Heart left ventricle (tissue), 16 donors: Measurements from ENCODE around the gene ANKRD13B. TPM values are rescaled to one million over a fixed set of nuclear protein-coding genes. Genes with fewer than 3 reads are reported as not detected.

Experiments used
- ATAC-seq, 4 donors: fragments of 200-7000 bp; cut with Tn5 transposase; one replicate each; pipeline ENCODE4 v1.9.1; 2020 to 2022; ENCODE audit warnings: moderate library complexity in 4 of 4, mild to moderate bottlenecking in 3 of 4, moderate number of reproducible peaks in 1 of 4
- DNase-seq, 5 donors: peaks; one replicate each; pipeline ENCODE4 v3.0.0-alpha.2; 2020
- H3K27ac ChIP-seq, 12 donors: fragments of 200-600 bp; sonication (generic) in 4 of 12; one replicate each; pipeline versions ENCODE4 v1.5.0 to v1.8.0; 2016 to 2022; ENCODE audit warnings: mild to moderate bottlenecking in 2 of 12
- H3K27me3 ChIP-seq, 9 donors: fragments of 200-600 bp; sonication (generic) in 2 of 9; one replicate each; pipeline versions ENCODE4 v1.5.1 to v1.8.0; 2016 to 2022; ENCODE audit warnings: mild to moderate bottlenecking in 3 of 9
- H3K36me3 ChIP-seq, 9 donors: fragments of 200-600 bp; sonication (generic) in 2 of 9; one replicate each; pipeline versions ENCODE4 v1.5.0 to v1.8.0; 2018 to 2022; ENCODE audit warnings: mild to moderate bottlenecking in 2 of 9
- H3K4me1 ChIP-seq, 12 donors: fragments of 200-600 bp; sonication (generic) in 4 of 12; one replicate each; pipeline versions ENCODE4 v1.5.0 to v1.8.0; 2016 to 2022; ENCODE audit warnings: mild to moderate bottlenecking in 3 of 12
- H3K4me3 ChIP-seq, 12 donors: fragments of 200-600 bp; sonication (generic) in 4 of 12; one replicate each; pipeline versions ENCODE4 v1.5.0 to v1.8.0; 2017 to 2022; ENCODE audit warnings: mild to moderate bottlenecking in 9 of 12, moderate library complexity in 4 of 12
- H3K9me3 ChIP-seq, 12 donors: fragments of 200-600 bp; sonication (generic) in 4 of 12; one replicate each; pipeline versions ENCODE4 v1.5.0 to v1.8.0; 2016 to 2022; ENCODE audit warnings: mild to moderate bottlenecking in 1 of 12
- CTCF ChIP-seq, 12 donors: fragments of 200-600 bp; sonication (generic) in 4 of 12; IDR thresholded peaks; one replicate each; pipeline versions ENCODE4 v1.5.0 to v1.8.0; 2018 to 2022; ENCODE audit warnings: antibody characterized with exemption in 12 of 12, mild to moderate bottlenecking in 5 of 12
- POLR2A ChIP-seq, 2 donors: fragments of 450-650 bp; IDR thresholded peaks; one replicate each; pipeline ENCODE4 v1.6.1; 2017; ENCODE audit warnings: antibody characterized with exemption in 2 of 2, mild to moderate bottlenecking in 2 of 2, moderate library complexity in 2 of 2
- WGBS, 4 donors: extraction: QIAGEN DNeasy Blood & Tissue Kit in 2 of 4; methylation state at CpG; one replicate each; pipeline versions ENCODE4 v1.1.5 to v1.1.7; 2013 to 2018; 5-methylcytosine and 5-hydroxymethylcytosine counted together
- intact Hi-C, 10 donors: fragments of 100-400 bp; cut with DNase I; formaldehyde crosslinking; loops; one replicate each; pipeline versions ENCODE4 v1.11.1 to v1.14.2; 2022
- polyA plus RNA-seq, 2 donors: library from polyadenylated mRNA; stranded (reverse); fragments of 200-250 nt; gene quantifications; one replicate each; pipeline ENCODE4 v1.2.3, GENCODE V29; 2013
- total RNA-seq, 9 donors: library from RNA; depleted of rRNA in 2 of 9; stranded (reverse); fragments of >200 nt in 2 of 9; fragmentation: NEBNext Ultra II Directional in 3 of 9; extraction: Animal tissue kit (Norgen Biotek cat#: 25700) in 3 of 9; gene quantifications; one replicate each; pipeline versions ENCODE4 v1.1.0 to v1.2.4, GENCODE V29; 2016 to 2023
- donor health status: ischemic (EF 13 %, LVEDD 7.1; RV severe dilation, severe dysfunction).
- donor health status: healthy with polysubstance abuse.
- donor health status: DM: no; HTN: yes; CAD: no.
- donor health status: DM: no; HTN: no; CAD: no.
- donor health status: ischemic (EF 25% LVEDD 6.9; RV normal size, moderate dysfunction).
- donor health status: ischemic (EF 25% LVEDD 5.7; RV mildly dilated, moderate dysfunction).
- donor health status: healthy.
- donor health status: DM: yes; HTN: yes; CAD: no.
- donor health status: ischemic (EF 35%, LVEDD 5.7; RV mildly dilated, moderate dysfunction).
- donor health status: nonischemic (EF 11% LVEDD 7.7; RV severe dilation, severe dysfunction).
- donor health status: DM: yes; HTN: yes; CAD: no.
- donor health status: PGD.
- donor health status: ischemic (EF 29% LVEDD 5.4; RV normal size, mild dysfunction).
- donor health status: nonischemic (EF 23%, LVEDD 6.1; RV moderate dilation, normal function).

Gene ANKRD13B
- total and polyA plus RNA-seq, 11 donors = 4.1 to 12.7 (median 6.1) TPM

DNA sequence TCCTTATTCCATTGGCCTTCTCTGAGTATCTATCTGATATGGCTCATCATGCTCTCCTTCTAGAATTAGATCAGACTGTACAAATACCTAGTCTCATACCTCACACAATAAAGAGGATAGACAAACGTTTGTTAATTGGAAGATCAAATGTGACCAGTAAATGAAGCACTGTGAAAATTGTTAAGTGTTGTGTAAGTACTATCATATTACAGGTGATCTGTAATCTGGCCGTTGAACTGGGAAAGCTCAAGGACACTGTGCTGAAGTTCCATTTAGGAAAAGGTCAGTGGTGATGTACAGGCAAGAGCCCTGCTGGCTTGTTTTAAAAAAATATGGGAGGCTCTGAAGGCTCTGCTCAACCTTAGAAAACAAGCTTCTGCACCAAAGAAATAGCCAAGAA lies 68.3 kb downstream of the ANKRD13B start:
- intact Hi-C loops = no loop called here
- peaks cover 0 to 92% (median 50%) of the 10 kb centered on the region in 9 donors for H3K36me3 ChIP-seq
- no peak for TF ChIP-seq CTCF (IDR thresholded peaks at IDR 0.05)
- TF ChIP-seq POLR2A (IDR thresholded peaks at IDR 0.05) = no peak
- no peaks in the 10 kb centered on the region for H3K9me3 ChIP-seq
- DNase-seq (no peak), ATAC-seq (peak in 2 of 4 donors; percentile 48 to 54)
- peaks cover 0 to 44% (median 19%) of the 10 kb centered on the region in 12 donors for H3K4me1 ChIP-seq
- 44 to 51% (median 47%) methylated on average over 2 of the region's 2 CpGs for WGBS, 4 donors
- H3K27me3 ChIP-seq = no peaks in the 10 kb centered on the region
- no peak overlapping the region for H3K4me3 ChIP-seq
- peak overlapping the region in 5 of 12 donors; percentile 24 to 48 (median 32) for H3K27ac ChIP-seq

DNA sequence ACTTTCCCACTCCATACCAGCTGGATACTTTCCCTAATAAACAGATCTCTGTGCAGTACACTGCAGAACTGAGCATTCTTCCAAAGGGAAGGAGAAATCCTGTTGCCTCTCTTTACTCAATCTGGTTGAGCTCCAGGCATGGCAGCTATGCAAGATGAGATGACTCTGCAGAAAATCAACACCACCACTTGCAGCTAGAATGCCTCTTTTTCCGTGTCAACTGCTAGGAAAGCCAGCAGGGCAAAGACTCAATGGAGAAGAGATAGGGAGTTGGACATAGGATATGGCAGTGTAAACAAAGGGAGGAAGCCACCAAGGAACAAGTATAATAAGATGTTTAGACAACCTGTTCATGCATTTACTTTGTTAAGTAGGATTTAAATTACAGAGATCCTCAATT lies 70.2 kb downstream of the ANKRD13B start:
- Histone ChIP-seq H3K4me3 (no peak overlapping the region), H3K27me3 (no peaks in the 10 kb centered on the region), H3K36me3 (peaks cover 0 to 94% (median 55%) of the 10 kb centered on the region in 9 donors), H3K27ac (peak overlapping the region in 9 of 12 donors; percentile 15 to 62 (median 44)), H3K9me3 (no peaks in the 10 kb centered on the region), H3K4me1 (peaks cover 0 to 53% (median 24%) of the 10 kb centered on the region in 12 donors)
- TF ChIP-seq POLR2A (IDR thresholded peaks at IDR 0.05) (no peak), CTCF (IDR thresholded peaks at IDR 0.05) (no peak)
- intact Hi-C loops = no loop called here
- DNase-seq (peak in 1 of 5 donors; percentile 41), ATAC-seq (peak in 2 of 4 donors; percentile 23 to 41)
- WGBS, 4 donors = 10 to 30% (median 17%) methylated on average over 1 of the region's 1 CpG

Other genes with a start within 250 kb of the ANKRD13B start
- 10 to 100 TPM; 41.7 to 81.2 (median 62.9) TPM for gene TAOK1, start 202.8 kb upstream of the ANKRD13B start, total RNA-seq
- gene TAOK1, start 202.8 kb upstream of the ANKRD13B start, polyA plus RNA-seq = 10 to 100 TPM in 1 of 2 donors, 1 to 10 TPM in 1; 9.2 to 17.4 TPM
- 10 to 100 TPM in 2 of 9 donors, 1 to 10 TPM in 7; 5.3 to 13.1 (median 9.0) TPM for gene ABHD15, start 26.1 kb upstream of the ANKRD13B start, total RNA-seq
- 1 to 10 TPM; 4.0 to 8.2 TPM for gene ABHD15, start 26.1 kb upstream of the ANKRD13B start, polyA plus RNA-seq
- gene TP53I13, start 24.4 kb upstream of the ANKRD13B start, total RNA-seq = 10 to 100 TPM; 23.8 to 65.5 (median 38.3) TPM
- gene TP53I13, start 24.4 kb upstream of the ANKRD13B start, polyA plus RNA-seq = 10 to 100 TPM; 65.1 to 93.0 TPM
- gene GIT1, start 3.5 kb upstream of the ANKRD13B start, total RNA-seq = 10 to 100 TPM; 23.1 to 52.9 (median 31.4) TPM
- 10 to 100 TPM; 23.0 to 37.8 TPM for gene GIT1, start 3.5 kb upstream of the ANKRD13B start, polyA plus RNA-seq
- 100 to 1,000 TPM in 3 of 9 donors, 10 to 100 TPM in 6; 72.1 to 115 (median 95.5) TPM for gene CORO6, start 29.8 kb downstream of the ANKRD13B start, total RNA-seq
- 10 to 100 TPM; 50.7 to 96.2 TPM for gene CORO6, start 29.8 kb downstream of the ANKRD13B start, polyA plus RNA-seq